OCI-LY1 (cell line): ENCODE results near the gene SH3RF1.

ENCODE experiments used
- H2AFZ ChIP-seq: fragments of 200-600 bp; sonication (generic), shearing (Covaris generic); 2 replicates; pipeline ENCODE4 v1.6.0; 2014; ENCODE audit warnings: antibody characterized with exemption, mild to moderate bottlenecking, low read length
- H3F3A ChIP-seq: fragments of 200-600 bp; sonication (generic), shearing (Covaris generic); 2 replicates; pipeline ENCODE4 v1.6.0; 2014; ENCODE audit warnings: mild to moderate bottlenecking, antibody characterized with exemption, low read length, moderate library complexity; ENCODE audit not compliant: insufficient read depth
- H3K27ac ChIP-seq: fragments of 200-600 bp; sonication (generic); 2 replicates; pipeline ENCODE4 v1.5.1; 2014; ENCODE audit warnings: low read length, mixed run types, mild to moderate bottlenecking, low read depth; ENCODE audit not compliant: poor library complexity, severe bottlenecking
- H3K27me3 ChIP-seq: fragments of 200-600 bp; sonication (generic); 2 replicates; pipeline ENCODE4 v1.6.0; 2014; ENCODE audit warnings: antibody characterized with exemption, mild to moderate bottlenecking, low read length, moderate library complexity; ENCODE audit not compliant: insufficient read depth
- H3K36me3 ChIP-seq: fragments of 200-600 bp; sonication (generic); 2 replicates; pipeline ENCODE4 v1.6.1; 2014; ENCODE audit warnings: mild to moderate bottlenecking, antibody characterized with exemption, low read length, moderate library complexity, mixed read lengths; ENCODE audit not compliant: insufficient read depth
- H3K4me1 ChIP-seq: fragments of 200-600 bp; sonication (generic); 2 replicates; pipeline ENCODE4 v1.5.1; 2014; ENCODE audit warnings: mild to moderate bottlenecking, low read length, moderate library complexity; ENCODE audit not compliant: insufficient read depth, severe bottlenecking
- H3K4me2 ChIP-seq: fragments of 200-600 bp; sonication (generic), shearing (Covaris generic); 2 replicates; pipeline ENCODE4 v1.6.1; 2014; ENCODE audit warnings: low read length
- H3K4me3 ChIP-seq: fragments of 200-600 bp; sonication (generic); 2 replicates; pipeline ENCODE4 v1.5.1; 2014; ENCODE audit warnings: low read length, low read depth, mild to moderate bottlenecking, mixed read lengths; ENCODE audit not compliant: poor library complexity, severe bottlenecking
- H3K79me2 ChIP-seq: fragments of 200-600 bp; shearing (Covaris generic); 2 replicates; pipeline ENCODE4 v1.6.1; 2016; ENCODE audit warnings: mixed run types, low read length, mixed read lengths; ENCODE audit not compliant: insufficient read depth
- H3K9ac ChIP-seq: fragments of 200-600 bp; sonication (generic), shearing (Covaris generic); 2 replicates; pipeline ENCODE4 v1.6.1; 2014; ENCODE audit warnings: mild to moderate bottlenecking, low read length, mixed read lengths
- H3K9me2 ChIP-seq: fragments of 200-600 bp; sonication (generic), shearing (Covaris generic); 2 replicates; pipeline ENCODE4 v1.6.1; 2014; ENCODE audit warnings: low read depth, mild to moderate bottlenecking, low read length, mixed read lengths
- H3K9me3 ChIP-seq: fragments of 200-600 bp; shearing (Covaris generic); 2 replicates; pipeline ENCODE4 v1.6.1; 2014; ENCODE audit warnings: low read length, mixed read lengths
- H4K20me1 ChIP-seq: fragments of 200-600 bp; sonication (generic), shearing (Covaris generic); 2 replicates; pipeline ENCODE4 v1.6.0; 2016; ENCODE audit warnings: mild to moderate bottlenecking, low read length; ENCODE audit not compliant: insufficient read depth
- CTCF ChIP-seq: fragments of 200-600 bp; sonication (generic), shearing (Covaris generic); IDR thresholded peaks from 2 replicates; pipeline ENCODE4 v1.5.1; 2017; ENCODE audit warnings: mild to moderate bottlenecking, antibody characterized with exemption, low read length, moderate library complexity, mixed read lengths
- EZH2 ChIP-seq: fragments of 200-600 bp; sonication (generic), shearing (Covaris generic); IDR thresholded peaks from 2 replicates; pipeline ENCODE4 v1.8.0; 2017; ENCODE audit warnings: borderline replicate concordance, mixed run types, mild to moderate bottlenecking, antibody characterized with exemption, low read length, moderate library complexity, mixed read lengths

Gene SH3RF1

GRCh38 chr4:169151671-169152070, 119.1 kb downstream of the SH3RF1 start:
- H3K4me1 ChIP-seq, result no peaks in the 10 kb centered on the region
- H3F3A ChIP-seq, result no peaks in the 10 kb centered on the region
- H3K36me3 ChIP-seq, result no peaks in the 10 kb centered on the region
- H3K27ac ChIP-seq, result no peak overlapping the region
- no peak overlapping the region for H3K4me3 ChIP-seq
- H3K79me2 ChIP-seq, result no peaks in the 10 kb centered on the region
- H3K27me3 ChIP-seq, result no peaks in the 10 kb centered on the region
- H3K4me2 ChIP-seq, result no peak overlapping the region
- H3K9me3 ChIP-seq, result no peaks in the 10 kb centered on the region
- H3K9ac ChIP-seq, result no peak overlapping the region
- TF ChIP-seq CTCF, result no peak
- TF ChIP-seq EZH2, result no peak
- no peaks in the 10 kb centered on the region for H3K9me2 ChIP-seq
- no peaks in the 10 kb centered on the region for H4K20me1 ChIP-seq
- no peak overlapping the region for H2AFZ ChIP-seq

- H3F3A ChIP-seq, result no peaks in the 10 kb centered on the region
- H4K20me1 ChIP-seq, result no peaks in the 10 kb centered on the region
- no peaks in the 10 kb centered on the region for H3K36me3 ChIP-seq
- no peak overlapping the region for H2AFZ ChIP-seq
- H3K9me3 ChIP-seq, result no peaks in the 10 kb centered on the region
- H3K9ac ChIP-seq, result no peak overlapping the region
- no peaks in the 10 kb centered on the region for H3K4me1 ChIP-seq
- no peaks in the 10 kb centered on the region for H3K27me3 ChIP-seq
- H3K4me2 ChIP-seq, result no peak overlapping the region
- no peaks in the 10 kb centered on the region for H3K79me2 ChIP-seq
- no peak overlapping the region for H3K27ac ChIP-seq
- no peaks in the 10 kb centered on the region for H3K9me2 ChIP-seq
- H3K4me3 ChIP-seq, result no peak overlapping the region
- TF ChIP-seq EZH2 (no peak), CTCF (no peak)
Observed at GRCh38 chr4:169150806-169151205, 120.0 kb downstream of the SH3RF1 start.

- no peaks in the 10 kb centered on the region for H3K9me3 ChIP-seq
- no peak overlapping the region for H3K27ac ChIP-seq
- no peak overlapping the region for H2AFZ ChIP-seq
- no peaks in the 10 kb centered on the region for H3F3A ChIP-seq
- H3K36me3 ChIP-seq, result no peaks in the 10 kb centered on the region
- H3K27me3 ChIP-seq, result no peaks in the 10 kb centered on the region
- H3K9me2 ChIP-seq, result no peaks in the 10 kb centered on the region
- no peaks in the 10 kb centered on the region for H4K20me1 ChIP-seq
- H3K79me2 ChIP-seq, result no peaks in the 10 kb centered on the region
- no peaks in the 10 kb centered on the region for H3K4me1 ChIP-seq
- no peak overlapping the region for H3K4me3 ChIP-seq
- TF ChIP-seq EZH2 (no peak), CTCF (no peak)
- no peak overlapping the region for H3K9ac ChIP-seq
- H3K4me2 ChIP-seq, result no peak overlapping the region
Observed at GRCh38 chr4:169148885-169149284, 121.9 kb downstream of the SH3RF1 start.
